Keratinocyte (primary cell): ENCODE results near the gene ST3GAL6.
"Not testable (repeated sequence)": the region's sequence is repeated elsewhere in the genome, so short reads cannot be mapped to it uniquely, and the experiment has no call there.

Experiments used
- CTCF ChIP-seq, 3 experiments: IDR thresholded peaks in 1 of 3; conservative IDR thresholded peaks in 1 of 3; optimal IDR thresholded peaks in 1 of 3; 2 replicates in 2 of 3; 3 replicates in 1 of 3; pipeline versions ENCODE3 to v1.5.1; 2011; ENCODE audit warnings: low read length in 3 of 3, mild to moderate bottlenecking in 3 of 3, moderate library complexity in 2 of 3, control low read depth in 1 of 3, inconsistent platforms in 1 of 3; ENCODE audit not compliant: insufficient read depth in 2 of 3; ENCODE audit errors: extremely low read depth in 1 of 3
- EZH2 ChIP-seq: IDR thresholded peaks from one replicate; pipeline ENCODE4 v1.6.1; 2012; ENCODE audit warnings: inconsistent platforms, mild to moderate bottlenecking, low read length, moderate library complexity

GRCh38 chr3:98831060-98831459, 67.9 kb downstream of the ST3GAL6 start:
- TF ChIP-seq CTCF (optimal IDR thresholded peaks at IDR 0.05 in 1 of 3, IDR thresholded peaks at IDR 0.05 in 1 of 3, conservative IDR thresholded peaks at IDR 0.05 in 1 of 3; ENCODE audit: extremely low read depth in 1 of 3, insufficient read depth in 2 of 3, low read length in 3 of 3); EZH2: not testable (repeated sequence)
